Fibroblast of lung (primary cell): ENCODE data around the gene CAMKMT. TPM values are rescaled to one million over a fixed set of nuclear protein-coding genes. Genes with fewer than 3 reads are reported as not detected.

Experiments
- DNase-seq, 2 donors: peaks; one replicate each; pipeline versions ENCODE4 v3.0.0 to v3.0.0-alpha.2; 2010; ENCODE audit warnings: low read depth in 2 of 2
- H2AFZ ChIP-seq: 2 replicates; pipeline ENCODE4 v1.5.1; 2012; ENCODE audit warnings: low read length, control low read depth, inconsistent platforms
- H3K27ac ChIP-seq: 2 replicates; pipeline ENCODE4 v1.5.1; 2011; ENCODE audit warnings: low read length, control low read depth; ENCODE audit not compliant: insufficient read depth
- H3K27me3 ChIP-seq: 2 replicates; pipeline ENCODE4 v1.5.1; 2011; ENCODE audit warnings: mild to moderate bottlenecking, low read length; ENCODE audit not compliant: control insufficient read depth, insufficient read depth
- H3K36me3 ChIP-seq: 2 replicates; pipeline ENCODE4 v1.5.1; 2011; ENCODE audit warnings: low read length; ENCODE audit not compliant: control insufficient read depth, insufficient read depth
- H3K4me1 ChIP-seq: 2 replicates; pipeline ENCODE4 v1.5.1; 2011; ENCODE audit warnings: low read length; ENCODE audit not compliant: control insufficient read depth, insufficient read depth; ENCODE audit errors: extremely low read depth
- H3K4me2 ChIP-seq: 2 replicates; pipeline ENCODE4 v1.5.1; 2011; ENCODE audit warnings: low read length, control low read depth; ENCODE audit not compliant: insufficient read depth; ENCODE audit errors: extremely low read depth
- H3K4me3 ChIP-seq, 4 experiments: fragments of 200-600 bp in 1 of 4; sonication (generic) in 1 of 4; replicated peaks in 1 of 4; 2 replicates each; pipeline ENCODE4 v1.5.1; 2011 to 2016; ENCODE audit warnings: low read length in 4 of 4, low read depth in 3 of 4, mild to moderate bottlenecking in 3 of 4, control low read depth in 2 of 4, inconsistent platforms in 1 of 4, mixed read lengths in 1 of 4; ENCODE audit not compliant: insufficient read depth in 1 of 4; ENCODE audit errors: control extremely low read depth in 1 of 4
- H3K79me2 ChIP-seq: 2 replicates; pipeline ENCODE4 v1.5.1; 2012; ENCODE audit warnings: mild to moderate bottlenecking, low read length, inconsistent platforms; ENCODE audit not compliant: control insufficient read depth, insufficient read depth
- H3K9ac ChIP-seq: 2 replicates; pipeline ENCODE4 v1.5.1; 2011; ENCODE audit warnings: mild to moderate bottlenecking, low read length, control low read depth; ENCODE audit not compliant: insufficient read depth
- H3K9me3 ChIP-seq: 2 replicates; pipeline ENCODE4 v1.5.1; 2012; ENCODE audit warnings: low read depth, low read length; ENCODE audit not compliant: control insufficient read depth, insufficient read depth
- H4K20me1 ChIP-seq: 2 replicates; pipeline ENCODE4 v1.5.1; 2011; ENCODE audit warnings: low read length; ENCODE audit not compliant: control insufficient read depth, insufficient read depth; ENCODE audit errors: extremely low read depth
- EZH2 ChIP-seq: IDR thresholded peaks from 2 replicates; pipeline ENCODE4 v1.5.1; 2012; ENCODE audit warnings: low read length, control low read depth, mild to moderate bottlenecking; ENCODE audit errors: missing control alignments
- polyA plus RNA-seq, 2 donors: library from polyadenylated mRNA; depleted of rRNA in 1 of 2; stranded (reverse) in 1 of 2; unstranded in 1 of 2; fragments of >200 nt; gene quantifications; 2 replicates each; pipeline ENCODE4 v1.2.1, GENCODE V29; 2011 to 2012; ENCODE audit warnings: missing spikeins in 1 of 2
- total RNA-seq: library from RNA; depleted of rRNA; stranded (reverse); fragments of >200 nt; gene quantifications from 2 replicates; pipeline ENCODE4 v1.2.1, GENCODE V29; 2014
- TF ChIP-seq, protein P1 (sequence below), 2 donors: IDR thresholded peaks in 1 of 2; conservative IDR thresholded peaks in 1 of 2; 1 replicate in 1 of 2; 2 replicates in 1 of 2; pipeline ENCODE4 v1.5.1; 2011 to 2012; ENCODE audit warnings: low read length in 2 of 2, control low read depth in 1 of 2, inconsistent platforms in 1 of 2, low read depth in 1 of 2, mild to moderate bottlenecking in 1 of 2

CAMKMT gene
- total and polyA plus RNA-seq, 2 donors (not counting 1 experiment from before 2014, with no cell fraction given) = 7.9 to 11.6 TPM

DNA sequence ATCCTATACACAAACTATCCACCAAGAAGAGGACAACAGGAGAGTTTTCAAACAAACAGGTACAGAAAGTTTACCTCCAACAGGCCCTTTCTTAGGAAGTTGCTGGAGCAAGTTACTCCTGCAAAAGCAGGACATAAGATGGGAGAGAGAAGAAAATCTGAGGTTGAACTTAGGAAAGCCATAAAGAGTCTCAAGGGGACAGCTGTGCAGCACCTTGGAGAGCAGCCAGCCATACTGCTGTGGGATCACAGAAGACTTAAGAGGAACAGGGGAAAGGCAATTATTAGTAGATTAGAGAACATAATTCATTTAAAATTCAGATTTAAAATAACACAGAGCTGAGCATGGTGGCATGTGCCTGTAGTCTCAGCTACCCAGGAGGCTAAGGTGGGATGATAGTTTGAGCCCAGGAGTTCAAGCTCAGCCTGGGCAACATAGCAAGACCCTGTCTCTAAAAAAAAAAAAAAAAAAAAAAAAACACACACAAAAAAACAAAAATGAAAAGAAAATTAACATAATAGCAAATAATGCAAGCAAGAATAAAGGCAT lies 431.6 kb downstream of the CAMKMT start:
- Histone ChIP-seq H3K9me3 (no peaks in the 10 kb centered on the region), H3K27me3 (peaks cover 8% of the 10 kb centered on the region), H3K4me1 (no peaks in the 10 kb centered on the region), H3K36me3 (no peaks in the 10 kb centered on the region), H3K9ac (no peak overlapping the region), H3K4me3 (no peak overlapping the region), H3K4me2 (no peak overlapping the region), H3K79me2 (no peaks in the 10 kb centered on the region), H2AFZ (no peak overlapping the region), H4K20me1 (no peaks in the 10 kb centered on the region), H3K27ac (no peak overlapping the region)
- peak; percentile 35 to 36 for DNase-seq
- no peak for TF ChIP-seq EZH2
- TF ChIP-seq, protein P1, sequence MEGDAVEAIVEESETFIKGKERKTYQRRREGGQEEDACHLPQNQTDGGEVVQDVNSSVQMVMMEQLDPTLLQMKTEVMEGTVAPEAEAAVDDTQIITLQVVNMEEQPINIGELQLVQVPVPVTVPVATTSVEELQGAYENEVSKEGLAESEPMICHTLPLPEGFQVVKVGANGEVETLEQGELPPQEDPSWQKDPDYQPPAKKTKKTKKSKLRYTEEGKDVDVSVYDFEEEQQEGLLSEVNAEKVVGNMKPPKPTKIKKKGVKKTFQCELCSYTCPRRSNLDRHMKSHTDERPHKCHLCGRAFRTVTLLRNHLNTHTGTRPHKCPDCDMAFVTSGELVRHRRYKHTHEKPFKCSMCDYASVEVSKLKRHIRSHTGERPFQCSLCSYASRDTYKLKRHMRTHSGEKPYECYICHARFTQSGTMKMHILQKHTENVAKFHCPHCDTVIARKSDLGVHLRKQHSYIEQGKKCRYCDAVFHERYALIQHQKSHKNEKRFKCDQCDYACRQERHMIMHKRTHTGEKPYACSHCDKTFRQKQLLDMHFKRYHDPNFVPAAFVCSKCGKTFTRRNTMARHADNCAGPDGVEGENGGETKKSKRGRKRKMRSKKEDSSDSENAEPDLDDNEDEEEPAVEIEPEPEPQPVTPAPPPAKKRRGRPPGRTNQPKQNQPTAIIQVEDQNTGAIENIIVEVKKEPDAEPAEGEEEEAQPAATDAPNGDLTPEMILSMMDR (conservative IDR thresholded peaks at IDR 0.05 in 1 of 2, IDR thresholded peaks at IDR 0.05 in 1 of 2; ENCODE audit: low read depth in 1 of 2, low read length in 2 of 2) = no peak

DNA sequence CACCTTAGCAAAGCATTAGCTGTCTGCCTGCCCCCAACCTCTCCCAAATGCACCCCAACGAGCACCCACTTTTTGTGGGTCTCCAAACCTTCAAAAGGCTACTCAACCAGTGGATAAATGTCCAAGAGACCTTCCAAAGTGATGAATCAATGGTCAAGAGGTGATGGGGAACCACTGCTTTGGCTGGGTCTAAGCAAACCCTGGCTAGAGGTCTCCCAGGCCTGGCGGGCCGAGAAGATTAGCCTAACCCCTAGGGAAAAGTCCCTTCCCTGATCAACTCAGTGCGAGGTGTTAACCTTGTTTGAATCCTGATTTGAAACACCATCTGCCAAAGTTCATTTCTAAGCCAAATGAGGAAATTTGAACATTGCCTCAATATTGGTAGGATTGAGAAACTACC lies 435.0 kb downstream of the CAMKMT start:
- no peak overlapping the region for H2AFZ ChIP-seq
- no peaks in the 10 kb centered on the region for H3K9me3 ChIP-seq
- no peak overlapping the region for H3K27ac ChIP-seq
- no peak for TF ChIP-seq EZH2
- TF ChIP-seq, protein P1 (conservative IDR thresholded peaks at IDR 0.05 in 1 of 2, IDR thresholded peaks at IDR 0.05 in 1 of 2; ENCODE audit: low read depth in 1 of 2, low read length in 2 of 2) = no peak
- H3K4me2 ChIP-seq = no peak overlapping the region
- H4K20me1 ChIP-seq = no peaks in the 10 kb centered on the region
- no peaks in the 10 kb centered on the region for H3K36me3 ChIP-seq
- DNase-seq = no peak
- no peaks in the 10 kb centered on the region for H3K79me2 ChIP-seq
- no peak overlapping the region for H3K4me3 ChIP-seq
- H3K9ac ChIP-seq = no peak overlapping the region
- no peaks in the 10 kb centered on the region for H3K4me1 ChIP-seq
- peaks cover 28% of the 10 kb centered on the region for H3K27me3 ChIP-seq

DNA sequence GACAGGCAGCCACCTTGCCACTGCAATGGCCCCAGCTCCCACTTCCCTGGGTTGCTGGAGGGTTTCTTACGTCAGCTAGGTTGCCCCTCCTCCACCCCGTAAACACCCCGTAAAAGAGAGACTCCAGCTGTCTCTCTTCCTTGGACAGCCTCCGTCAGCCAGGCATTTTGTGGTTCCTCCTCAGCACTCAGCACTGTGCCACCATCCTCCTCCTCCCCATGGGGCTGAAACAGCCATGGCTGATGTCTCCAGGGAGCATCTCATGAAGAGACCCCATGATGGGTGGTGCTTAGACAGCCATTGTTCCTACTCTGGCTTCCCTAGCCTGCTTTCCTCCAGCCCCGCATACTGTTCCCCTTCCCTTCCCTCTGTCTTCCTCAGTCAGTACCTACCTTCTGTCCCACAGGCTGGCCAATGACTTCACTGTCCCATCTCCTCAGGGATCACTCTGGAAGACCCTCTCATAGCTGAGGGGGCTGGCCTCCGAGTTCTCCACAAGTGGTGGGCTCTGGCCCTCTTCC lies 436.5 kb downstream of the CAMKMT start:
- Histone ChIP-seq H3K36me3 (no peaks in the 10 kb centered on the region), H3K4me2 (no peak overlapping the region), H2AFZ (no peak overlapping the region), H3K27ac (no peak overlapping the region), H3K79me2 (no peaks in the 10 kb centered on the region), H3K4me3 (no peak overlapping the region), H3K9me3 (no peaks in the 10 kb centered on the region), H4K20me1 (no peaks in the 10 kb centered on the region), H3K4me1 (no peaks in the 10 kb centered on the region), H3K27me3 (peaks cover 37% of the 10 kb centered on the region), H3K9ac (no peak overlapping the region)
- no peak for TF ChIP-seq EZH2
- no peak for DNase-seq
